CD4-positive, alpha-beta T cell treated with Interleukin-21 for 1 hour (primary cell): ENCODE measurements around the gene NDUFB7.
A peak's percentile ranks its signal among the peaks of the same experiment; 100 is the strongest.
"Not testable (repeated sequence)": the region's sequence is repeated elsewhere in the genome, so short reads cannot be mapped to it uniquely, and the experiment has no call there.

Experiments used
- DNase-seq: peaks from one replicate; pipeline ENCODE4 v3.0.0-alpha.2; 2020

Gene NDUFB7

GRCh38 chr19:14552006-14552360 is 19.9 kb downstream of the NDUFB7 start:
- not testable (repeated sequence) for DNase-seq

DNA sequence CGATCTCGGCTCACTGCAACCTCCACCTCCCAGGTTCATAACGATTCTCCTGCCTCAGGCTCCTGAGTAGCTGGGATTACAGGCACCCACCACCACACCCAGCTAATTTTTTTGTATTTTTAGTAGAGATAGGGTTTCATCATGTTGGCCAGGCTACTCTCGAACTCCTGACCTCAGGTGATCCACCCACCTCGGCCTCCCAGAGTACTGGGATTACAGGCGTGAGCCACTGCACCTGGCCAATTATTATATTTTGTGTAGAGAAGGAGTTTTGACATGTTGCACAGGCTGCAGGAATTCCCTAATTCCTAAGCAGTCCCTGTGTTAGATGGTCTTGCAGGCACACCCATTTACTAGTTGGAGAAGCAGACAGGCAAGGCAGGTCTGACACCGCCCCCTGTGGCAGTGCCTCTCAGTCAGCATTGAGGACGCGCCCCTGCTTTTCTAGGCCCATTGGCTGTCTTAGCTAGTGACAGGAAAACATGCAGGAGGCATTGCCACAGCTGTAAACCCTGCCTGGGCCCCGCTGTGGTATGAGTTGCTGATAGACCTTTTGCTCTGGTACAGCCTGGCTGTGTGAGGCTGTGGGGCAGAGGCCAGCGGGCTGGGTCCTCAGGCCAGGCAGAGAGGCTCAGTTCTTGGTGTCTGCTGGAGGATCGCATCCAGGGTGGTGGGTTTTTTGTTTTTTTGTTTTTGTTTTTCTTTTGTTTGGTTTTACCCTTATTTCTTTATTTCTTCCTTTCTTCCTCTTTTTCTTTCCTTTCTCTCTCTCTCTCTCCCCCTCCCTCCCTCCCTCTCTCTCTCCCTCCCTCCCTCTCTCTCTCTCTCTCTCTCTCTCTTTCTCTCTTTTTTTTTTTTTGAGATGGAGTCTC is 20.5 kb downstream of the NDUFB7 start:
- DNase-seq: peak; percentile 85

- DNase-seq: no peak
These were observed 21.6 kb downstream of the NDUFB7 start for GRCh38 chr19:14550201-14550754.

DNA sequence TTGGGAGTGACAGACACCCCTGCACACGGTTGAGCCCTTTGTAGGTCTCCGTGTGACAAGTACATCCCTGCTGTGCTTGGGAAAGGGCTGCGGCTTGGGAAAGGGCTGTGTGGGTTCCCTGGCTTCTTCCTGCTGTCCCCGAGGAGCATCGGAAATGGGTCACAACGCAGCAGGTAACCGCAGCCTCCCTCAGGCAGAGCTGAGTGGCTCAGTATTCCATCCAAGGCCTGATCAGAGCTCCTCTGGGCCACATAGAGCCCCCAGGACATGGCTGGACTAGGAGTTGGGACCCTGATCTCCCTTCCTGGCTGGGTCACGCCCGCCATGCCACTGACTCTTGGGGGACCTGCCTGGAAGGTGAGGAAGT is 26.2 kb downstream of the NDUFB7 start:
- DNase-seq: no peak

- DNase-seq: no peak
These were observed 26.7 kb downstream of the NDUFB7 start for GRCh38 chr19:14544977-14545715.

DNA sequence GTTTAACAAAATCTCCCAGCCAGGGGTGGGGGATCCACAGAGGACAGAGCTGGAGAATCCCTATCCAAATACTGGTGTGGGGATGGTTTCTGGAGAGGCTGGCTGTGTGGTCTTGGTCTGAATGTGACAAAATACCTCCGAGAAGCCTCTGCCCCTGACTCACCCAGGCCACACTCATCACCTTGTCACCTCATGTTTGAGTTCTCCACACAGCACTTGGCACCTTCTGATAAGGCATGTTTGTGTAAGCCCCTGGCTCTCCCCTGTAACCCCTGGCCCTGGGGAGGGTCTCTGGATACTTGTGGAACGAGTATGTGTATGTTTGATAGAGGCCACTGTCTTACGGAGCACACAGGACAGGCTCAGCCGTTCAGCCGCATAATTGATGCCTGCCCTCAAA is 27.8 kb downstream of the NDUFB7 start:
- no peak for DNase-seq

- no peak for DNase-seq
These were observed 29.0 kb downstream of the NDUFB7 start for GRCh38 chr19:14542711-14543328.

- DNase-seq: not testable (repeated sequence)
These were observed 29.9 kb downstream of the NDUFB7 start for GRCh38 chr19:14541979-14542378.

DNA sequence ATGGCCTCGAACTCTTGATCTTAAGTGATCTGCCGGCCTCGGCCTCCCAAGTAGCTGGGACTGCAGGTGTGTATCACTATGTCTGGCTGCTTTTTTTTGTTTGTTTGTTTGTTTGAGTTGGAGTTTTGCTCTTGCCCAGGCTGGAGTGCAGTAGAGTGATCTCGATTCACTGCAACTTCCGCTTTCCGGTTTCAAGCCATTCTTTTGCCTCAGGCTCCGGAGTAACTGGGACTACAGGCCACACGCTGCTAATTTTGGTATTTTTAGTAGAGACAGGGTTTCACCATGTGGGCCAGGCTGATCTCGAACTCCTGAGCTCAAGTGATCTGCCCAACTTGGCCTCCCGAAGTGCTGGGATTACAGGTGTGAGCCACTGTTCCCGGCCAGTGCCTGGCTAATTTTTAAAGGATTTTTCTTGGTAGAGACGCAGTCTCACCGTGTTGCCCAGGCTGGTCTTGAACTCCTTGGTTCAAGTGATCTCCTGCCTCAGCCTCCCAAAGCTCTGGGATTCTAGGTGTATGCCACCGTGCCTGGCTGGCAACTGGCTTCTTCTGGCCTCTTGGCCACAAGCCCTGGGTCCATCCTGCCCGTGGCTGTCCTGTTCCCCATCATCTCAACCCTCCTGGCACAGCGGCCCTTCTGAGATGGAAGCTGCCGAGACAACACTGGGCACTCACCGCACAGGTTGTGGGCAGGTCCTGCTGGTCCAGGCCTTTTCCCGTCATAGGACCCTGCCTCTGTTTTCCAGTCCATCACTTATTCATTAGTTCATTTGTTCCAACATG is 30.9 kb downstream of the NDUFB7 start:
- no peak for DNase-seq

DNA sequence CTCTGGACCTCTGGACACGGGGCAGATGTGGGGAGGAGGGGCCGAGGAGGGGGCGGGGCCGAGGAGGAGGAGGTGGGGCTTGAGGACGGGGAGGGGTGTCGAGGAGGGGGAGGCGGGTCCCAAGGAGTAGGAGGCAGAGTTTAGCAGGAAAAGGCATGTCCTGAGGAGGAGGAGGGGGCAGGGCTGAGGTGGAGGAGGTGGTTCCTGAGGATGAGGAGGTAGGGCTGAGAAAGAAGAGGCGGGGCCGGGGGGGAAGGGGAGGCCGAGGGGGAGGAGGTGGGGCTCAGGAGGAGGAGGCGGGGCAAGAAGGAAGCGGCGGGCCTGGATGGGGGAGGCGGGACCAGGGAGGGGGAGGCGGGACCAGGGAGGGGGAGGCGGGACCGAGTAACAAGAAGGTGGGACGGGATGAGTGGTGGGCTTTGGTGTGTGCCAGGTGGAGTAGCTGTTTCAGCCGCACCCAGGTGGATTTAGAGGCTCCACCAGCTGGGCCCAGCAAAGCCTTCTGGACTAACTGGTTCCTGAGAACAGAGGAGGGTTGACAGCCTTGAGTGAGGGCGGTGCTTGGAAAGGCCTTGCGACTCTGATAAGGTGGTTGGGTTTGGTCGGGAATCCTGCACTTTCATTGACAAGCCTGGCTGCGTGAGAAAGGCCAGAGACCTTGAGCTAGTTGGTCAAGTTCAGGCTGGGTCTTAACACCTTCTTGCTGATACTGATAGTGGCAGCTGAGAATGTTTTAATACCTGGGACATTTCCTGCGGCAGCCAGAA is 34.8 kb downstream of the NDUFB7 start:
- peak; percentile 62 for DNase-seq

DNA sequence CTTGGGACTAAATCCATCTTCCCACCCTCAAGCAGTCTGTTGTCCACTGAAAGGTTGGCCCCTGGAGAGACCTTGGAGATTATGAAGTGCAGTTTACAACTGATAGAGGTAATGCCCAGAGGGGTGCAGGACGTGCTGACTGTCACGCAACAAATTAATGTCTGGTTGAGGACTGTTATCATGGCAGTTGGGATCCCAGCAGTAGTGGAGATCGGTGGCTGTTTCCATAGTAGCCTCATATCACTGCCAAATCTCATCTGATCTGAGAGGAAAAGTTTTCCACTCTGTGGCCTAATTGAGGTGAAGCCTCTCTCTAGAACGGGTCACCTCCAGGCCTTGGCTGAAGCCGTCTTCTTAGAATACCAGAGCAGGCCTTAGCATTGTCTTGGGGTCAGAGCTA is 38.4 kb downstream of the NDUFB7 start:
- no peak for DNase-seq

GRCh38 chr19:14530506-14530905 is 41.4 kb downstream of the NDUFB7 start:
- DNase-seq: no peak

DNA sequence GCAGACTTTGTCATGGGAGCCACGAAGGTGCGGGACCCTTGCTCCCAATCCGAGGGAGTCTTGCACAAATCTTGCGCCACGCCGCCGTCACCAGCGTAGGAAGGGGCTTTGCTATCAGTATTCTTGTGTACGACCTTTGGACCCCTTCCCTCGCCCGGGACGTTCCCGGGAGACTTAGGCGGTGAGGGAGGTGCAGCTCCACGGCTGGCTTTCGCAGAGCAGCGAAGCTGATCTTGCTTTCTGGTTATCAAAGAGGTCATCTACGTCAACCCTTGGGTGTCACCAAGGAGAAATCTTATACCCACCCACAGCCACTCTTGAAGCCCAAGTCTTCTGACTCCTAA is 41.9 kb downstream of the NDUFB7 start:
- peak; percentile 56 for DNase-seq

- peak; percentile 100 for DNase-seq
These were observed 42.4 kb downstream of the NDUFB7 start, which contains the start of gene TECR for GRCh38 chr19:14529254-14530004. TECR (plus strand) TSS chr19:14529594; CDS start chr19:14529697, 103 bp downstream.

GRCh38 chr19:14528419-14529253 is 43.2 kb downstream of the NDUFB7 start:
- DNase-seq: no peak

GRCh38 chr19:14526423-14526822 is 45.4 kb downstream of the NDUFB7 start:
- no peak for DNase-seq

DNA sequence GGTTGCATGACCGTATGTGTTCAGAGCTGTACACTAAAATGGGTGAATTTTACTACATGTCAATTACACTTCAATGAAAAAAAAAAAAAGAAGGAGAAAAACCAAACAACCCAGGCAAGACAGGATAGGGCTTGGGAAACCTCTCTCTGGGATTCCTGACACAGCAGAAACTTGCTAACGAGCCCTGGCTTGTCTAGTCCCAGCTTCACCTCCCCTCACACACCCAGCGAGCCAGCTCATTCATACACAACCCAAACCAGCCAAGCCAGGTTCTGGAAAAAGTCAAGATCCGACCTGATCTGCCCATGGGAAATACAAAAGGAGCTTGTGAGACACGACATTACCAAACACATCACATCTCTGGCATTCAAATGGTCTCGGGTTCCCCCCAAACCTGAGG is 46.1 kb downstream of the NDUFB7 start:
- no peak for DNase-seq

DNA sequence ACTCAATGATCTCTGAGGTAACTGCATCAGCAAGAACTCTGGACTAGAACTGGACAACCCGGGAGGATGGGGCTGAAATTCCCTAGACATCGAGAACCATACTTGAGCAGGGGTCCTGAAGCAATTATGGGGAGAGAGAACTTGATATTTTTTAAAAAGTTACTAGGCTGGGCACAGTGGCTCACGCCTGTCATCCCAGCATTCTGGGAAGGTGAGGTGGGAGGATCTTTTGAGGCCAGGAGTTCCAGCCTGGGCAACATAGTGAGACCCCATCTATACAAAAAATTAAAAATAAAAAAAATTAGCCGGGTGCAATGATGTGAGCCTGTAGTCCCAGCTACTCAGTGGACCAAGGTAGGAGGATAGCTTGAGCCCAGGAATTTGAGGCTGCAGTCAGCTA is 51.3 kb downstream of the NDUFB7 start:
- no peak for DNase-seq

- peak; percentile 31 for DNase-seq
These were observed 51.9 kb downstream of the NDUFB7 start for GRCh38 chr19:14519860-14520407.
